Stimulated activated CD4-positive, alpha-beta T cell treated with anti-CD3 and anti-CD28 coated beads, Interleukin-15, amount 100 ng/mL, for 48 hours (primary cell): ENCODE measurements around the gene LRRC56.

Experiments used
- DNase-seq, 2 donors: peaks; one replicate each; pipeline ENCODE4 v3.0.0-alpha.2; 2020; ENCODE audit warnings: low read depth in 2 of 2

The LRRC56 gene

GRCh38 chr11:520428-521176 is 16.7 kb upstream of the LRRC56 start:
- no peak for DNase-seq

GRCh38 chr11:521177-521688 is 16.1 kb upstream of the LRRC56 start:
- no peak for DNase-seq

- no peak for DNase-seq
Measured at GRCh38 chr11:526192-526591, 11.1 kb upstream of the LRRC56 start.

GRCh38 chr11:528166-528814 is 9.0 kb upstream of the LRRC56 start:
- DNase-seq, result no peak

- no peak for DNase-seq
Measured at GRCh38 chr11:528815-529727, 8.3 kb upstream of the LRRC56 start.

GRCh38 chr11:529728-530411 is 7.5 kb upstream of the LRRC56 start:
- DNase-seq, result no peak

GRCh38 chr11:530960-531831 is 6.1 kb upstream of the LRRC56 start:
- no peak for DNase-seq

- no peak for DNase-seq
Measured at GRCh38 chr11:531919-532526, 5.3 kb upstream of the LRRC56 start.

- DNase-seq, result no peak
Measured at GRCh38 chr11:532527-532985, 4.8 kb upstream of the LRRC56 start.

GRCh38 chr11:532986-533585 is 4.2 kb upstream of the LRRC56 start:
- no peak for DNase-seq

- no peak for DNase-seq
Measured at GRCh38 chr11:533586-534395, 3.5 kb upstream of the LRRC56 start.

GRCh38 chr11:534396-535209 is 2.7 kb upstream of the LRRC56 start:
- no peak for DNase-seq

- no peak for DNase-seq
Measured at GRCh38 chr11:535210-535518, 2.2 kb upstream of the LRRC56 start.

GRCh38 chr11:535519-536454 is 1.5 kb upstream of the LRRC56 start, which contains the start of gene HRAS:
TSS of gene HRAS (minus strand) at chr11:535576.
- DNase-seq, result peak; percentile 90 to 92

- DNase-seq, result no peak
Measured at GRCh38 chr11:537622-538430, 499 bp downstream of the LRRC56 start.

GRCh38 chr11:538431-539051 is 1.2 kb downstream of the LRRC56 start:
- no peak for DNase-seq
